GM19099 (cell line): Measurements from ENCODE around the gene ENAH.

Experiments
- POLR2A ChIP-seq: IDR thresholded peaks from 3 replicates; pipeline ENCODE4 v1.6.1; 2011; ENCODE audit warnings: low read depth; ENCODE audit not compliant: insufficient read length; ENCODE audit errors: extremely low read depth

The ENAH gene

GRCh38 chr1:225602590-225603206 is 50.2 kb downstream of the ENAH start:
- TF ChIP-seq POLR2A, result no peak

GRCh38 chr1:225601902-225602589 is 50.9 kb downstream of the ENAH start:
- no peak for TF ChIP-seq POLR2A

- no peak for TF ChIP-seq POLR2A
Observed at GRCh38 chr1:225598847-225599246, 54.1 kb downstream of the ENAH start.

GRCh38 chr1:225597926-225598575 is 54.9 kb downstream of the ENAH start:
- no peak for TF ChIP-seq POLR2A

- no peak for TF ChIP-seq POLR2A
Observed at GRCh38 chr1:225596736-225597135, 56.2 kb downstream of the ENAH start.

- no peak for TF ChIP-seq POLR2A
Observed at GRCh38 chr1:225595974-225596551, 56.9 kb downstream of the ENAH start.

GRCh38 chr1:225595452-225595851 is 57.5 kb downstream of the ENAH start:
- TF ChIP-seq POLR2A, result no peak

DNA sequence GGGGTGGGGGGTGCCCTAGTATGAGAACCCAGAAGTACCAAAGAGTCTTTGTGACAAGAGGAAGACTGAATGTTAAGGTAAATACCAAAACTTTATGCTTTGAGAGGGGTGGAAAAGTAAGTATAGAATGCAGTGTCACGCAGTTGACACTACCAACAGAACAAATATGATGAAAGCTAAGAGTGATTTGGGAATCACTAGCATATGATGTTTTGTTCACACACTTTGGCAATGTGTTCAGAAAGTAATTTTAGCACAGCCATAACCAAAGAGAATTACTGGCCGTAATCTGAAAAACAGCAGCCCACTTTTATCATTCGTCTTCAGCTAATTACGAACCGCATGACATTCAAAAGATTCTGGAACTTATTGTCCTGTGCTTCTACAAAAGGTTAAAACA is 59.5 kb downstream of the ENAH start:
- TF ChIP-seq POLR2A, result no peak

DNA sequence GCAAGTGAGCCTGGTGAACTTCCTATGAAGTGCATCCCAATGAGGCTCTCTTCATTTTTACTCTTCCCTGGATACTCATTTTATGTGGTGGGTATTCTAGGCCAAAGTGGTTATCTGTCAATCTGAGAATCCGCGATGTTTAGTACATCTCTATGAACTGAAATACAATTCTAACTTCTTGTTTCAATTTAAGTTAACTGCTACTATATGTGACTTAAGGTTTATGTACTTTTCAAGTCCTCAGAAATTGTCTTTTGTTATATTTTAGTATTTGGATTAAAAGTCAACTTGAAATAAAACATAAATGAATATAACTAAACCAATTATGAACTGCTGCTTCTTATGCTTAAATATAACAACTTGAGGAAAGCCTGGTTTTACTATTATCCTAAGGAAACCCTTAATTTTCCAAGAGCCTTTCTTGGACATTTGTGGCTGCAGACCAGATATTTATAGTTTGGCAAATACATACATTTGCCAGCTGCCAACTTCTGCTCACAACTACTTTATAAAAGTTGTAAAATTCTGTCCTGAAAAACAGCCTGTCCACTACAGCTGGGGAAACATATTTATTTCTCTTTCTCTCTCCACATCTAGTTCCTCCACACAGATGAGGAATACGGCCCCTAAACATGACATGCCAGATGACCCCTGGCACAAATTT is 60.4 kb downstream of the ENAH start:
- no peak for TF ChIP-seq POLR2A

GRCh38 chr1:225587310-225587709 is 65.6 kb downstream of the ENAH start:
- TF ChIP-seq POLR2A, result no peak

- no peak for TF ChIP-seq POLR2A
Observed at GRCh38 chr1:225581186-225581585, 71.7 kb downstream of the ENAH start.

GRCh38 chr1:225580238-225581099 is 72.5 kb downstream of the ENAH start:
- TF ChIP-seq POLR2A, result no peak

- no peak for TF ChIP-seq POLR2A
Observed at GRCh38 chr1:225578251-225578977, 74.5 kb downstream of the ENAH start.

DNA sequence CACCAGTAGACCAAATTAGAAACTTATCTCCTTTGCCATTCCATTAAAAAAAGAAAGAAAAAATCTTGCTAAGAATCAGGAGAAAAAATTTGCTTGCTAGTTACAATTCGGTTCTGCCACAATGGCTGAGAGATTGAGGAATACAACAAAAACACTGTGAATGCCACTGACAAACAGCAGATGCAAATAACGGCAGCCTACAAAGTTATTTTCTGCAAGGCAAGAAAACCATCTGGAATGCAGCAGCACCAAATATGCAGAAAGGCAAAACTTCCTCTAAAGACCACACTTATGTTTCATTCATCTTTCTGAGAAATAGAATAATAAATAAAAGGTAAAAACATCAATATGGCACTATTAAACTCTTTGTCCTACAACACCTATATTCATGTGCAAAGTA is 75.7 kb downstream of the ENAH start:
- no peak for TF ChIP-seq POLR2A
